ENCODE results near the gene MFSD6. TPM values are rescaled to one million over a fixed set of nuclear protein-coding genes. Genes with fewer than 3 reads are reported as not detected.

Gene MFSD6
- polyA plus RNA-seq, 1 of the 3 experiments (the other 2 are of a cell fraction), result 15.1 TPM

GRCh38 chr2:190410166-190410565 is 2.0 kb downstream of the MFSD6 start:
- Histone ChIP-seq H2AFZ (ENCODE audit: low read depth) (no peak overlapping the region), H3K79me2 (ENCODE audit: insufficient read depth) (no peaks in the 10 kb centered on the region), H3K9me3 (no peaks in the 10 kb centered on the region), H3K9me2 (no peaks in the 10 kb centered on the region), H3K27ac (ENCODE audit: low read depth in 2 of 2, low read length in 1 of 2) (no peak overlapping the region), H3K4me1 (ENCODE audit: control insufficient read depth in 1 of 2, insufficient read depth in 2 of 2, low read depth in 1 of 2, low read length in 1 of 2) (peaks cover 0 to 17% of the 10 kb centered on the region in 2 experiments; a peak in 3 of 4 replicates), H3K9ac (no peak overlapping the region), H3K36me3 (replicated peaks in 1 of 2; ENCODE audit: control insufficient read depth in 1 of 2, insufficient read depth in 2 of 2, low read length in 1 of 2) (no peaks in the 10 kb centered on the region), H3K4me3 (ENCODE audit: low read depth in 2 of 2, low read length in 1 of 2) (no peak overlapping the region), H3K27me3 (ENCODE audit: insufficient read depth) (no peaks in the 10 kb centered on the region), H3F3A (replicated peaks; ENCODE audit: insufficient read depth) (peaks cover 4% of the 10 kb centered on the region), H3K4me2 (no peak overlapping the region), H4K20me1 (ENCODE audit: insufficient read depth) (no peaks in the 10 kb centered on the region)
- TF ChIP-seq IRF3 (IDR thresholded peaks at IDR 0.05; ENCODE audit: low read depth, low read length) (no peak), GABPA (IDR thresholded peaks at IDR 0.05; ENCODE audit: low read depth) (no peak), MEF2A (IDR thresholded peaks at IDR 0.05; ENCODE audit: borderline replicate concordance, low read depth) (no peak), TEAD4 (IDR thresholded peaks at IDR 0.05; ENCODE audit: borderline replicate concordance, insufficient read depth) (no peak), CHD2 (IDR thresholded peaks at IDR 0.05; ENCODE audit: low read length, partially characterized antibody) (no peak), ZBTB33 (IDR thresholded peaks at IDR 0.05; ENCODE audit: borderline replicate concordance, low read depth) (no peak), SIN3A (IDR thresholded peaks at IDR 0.05; ENCODE audit: borderline replicate concordance, low read depth, low read length) (no peak), RFX5 (IDR thresholded peaks at IDR 0.05; ENCODE audit: low read length) (no peak), JUND (IDR thresholded peaks at IDR 0.05) (no peak), POLR2AphosphoS5 (IDR thresholded peaks at IDR 0.05; ENCODE audit: low read depth, low read length) (no peak)
- WGBS (ENCODE audit: low lambda C conversion rate), result 90% methylated on average over 3 of the region's 3 CpGs
- no peak for DNase-seq
- ChIA-PET POLR2A (no interaction called here), CTCF (interaction anchor here (0.9 to 2.1 kb wide), 7 partner anchors 15 to 321 kb away, joined by 3 to 5 read pairs (median 4); partner anchors contain the start of gene INPP1)

GRCh38 chr2:190412966-190413365 is 4.8 kb downstream of the MFSD6 start:
- TF ChIP-seq CTCF (IDR thresholded peaks at IDR 0.05), result no peak
- TF ChIP-seq TAF1 (IDR thresholded peaks at IDR 0.05; ENCODE audit: borderline replicate concordance, low read depth, low read length), result no peak
- no peak for TF ChIP-seq GATA2 (CRISPR knock-in tag; IDR thresholded peaks at IDR 0.05)
- no peak for TF ChIP-seq RAD21 (IDR thresholded peaks at IDR 0.05; ENCODE audit: low read length)
- no peak for TF ChIP-seq MEF2A (IDR thresholded peaks at IDR 0.05; ENCODE audit: borderline replicate concordance, low read depth)
- TF ChIP-seq CHD2 (IDR thresholded peaks at IDR 0.05; ENCODE audit: low read length, partially characterized antibody), result no peak
- no peak for TF ChIP-seq GABPA (IDR thresholded peaks at IDR 0.05; ENCODE audit: low read depth)
- no peak for TF ChIP-seq USF1 (IDR thresholded peaks at IDR 0.05; ENCODE audit: borderline replicate concordance, low read depth)
- Histone ChIP-seq H3K9me3 (no peaks in the 10 kb centered on the region), H3K79me2 (ENCODE audit: insufficient read depth) (no peaks in the 10 kb centered on the region), H3K9me2 (no peaks in the 10 kb centered on the region), H3K4me1 (ENCODE audit: control insufficient read depth in 1 of 2, insufficient read depth in 2 of 2, low read depth in 1 of 2, low read length in 1 of 2) (peaks cover 9 to 17% of the 10 kb centered on the region in 2 experiments; a peak in 3 of 4 replicates), H4K20me1 (ENCODE audit: insufficient read depth) (no peaks in the 10 kb centered on the region), H3K9ac (no peak overlapping the region), H3K4me3 (ENCODE audit: low read depth in 2 of 2, low read length in 1 of 2) (no peak overlapping the region), H3K27me3 (ENCODE audit: insufficient read depth) (no peaks in the 10 kb centered on the region), H3K36me3 (replicated peaks in 1 of 2; ENCODE audit: control insufficient read depth in 1 of 2, insufficient read depth in 2 of 2, low read length in 1 of 2) (no peaks in the 10 kb centered on the region), H3K27ac (ENCODE audit: low read depth in 2 of 2, low read length in 1 of 2) (no peak overlapping the region), H3K4me2 (no peak overlapping the region), H3F3A (replicated peaks; ENCODE audit: insufficient read depth) (no peaks in the 10 kb centered on the region), H2AFZ (ENCODE audit: low read depth) (no peak overlapping the region)
- no peak for DNase-seq
- POLR2A ChIA-PET, result no interaction called here
- CTCF ChIA-PET, result interaction anchor here (0.9 to 1.0 kb wide), 2 partner anchors 98 to 639 kb away, joined by 3 read pairs; no protein-coding TSS in a partner anchor
- WGBS (ENCODE audit: low lambda C conversion rate), result 70% methylated on average over 3 of the region's 3 CpGs
